Astrocyte (in vitro differentiated cells and primary cell): ENCODE results near the gene PPT2.

Experiments used
- CTCF ChIP-seq: IDR thresholded peaks from 2 replicates; pipeline ENCODE4 v1.5.1; 2011; ENCODE audit warnings: low read depth, mild to moderate bottlenecking, inconsistent platforms, low read length, moderate library complexity; ENCODE audit not compliant: insufficient read depth
- EZH2 ChIP-seq: IDR thresholded peaks from 2 replicates; pipeline ENCODE4 v1.6.1; 2012; ENCODE audit warnings: mild to moderate bottlenecking, low read length, inconsistent platforms; ENCODE audit not compliant: insufficient read depth

GRCh38 chr6:32177788-32178546 lies 24.0 kb downstream of the PPT2 start, which contains the start of gene RNF5:
- no peak for TF ChIP-seq CTCF
- no peak for TF ChIP-seq EZH2
